Measurements from ENCODE around the gene EEFSEC. TPM values are rescaled to one million over a fixed set of nuclear protein-coding genes. Genes with fewer than 3 reads are reported as not detected.

Gene EEFSEC
- total RNA-seq, 1 donor from 2014 or later, result 8.6 TPM

- no peak for DNase-seq (ENCODE audit: low read depth)
These were observed 87.0 kb downstream of the EEFSEC start for GRCh38 chr3:128240232-128240631.

- DNase-seq (ENCODE audit: low read depth), result no peak
These were observed 88.5 kb downstream of the EEFSEC start for GRCh38 chr3:128241741-128242140.

GRCh38 chr3:128242818-128243601 lies 89.7 kb downstream of the EEFSEC start:
- no peak for DNase-seq (ENCODE audit: low read depth)

- no peak for DNase-seq (ENCODE audit: low read depth)
These were observed 90.6 kb downstream of the EEFSEC start for GRCh38 chr3:128243602-128244504.

DNA sequence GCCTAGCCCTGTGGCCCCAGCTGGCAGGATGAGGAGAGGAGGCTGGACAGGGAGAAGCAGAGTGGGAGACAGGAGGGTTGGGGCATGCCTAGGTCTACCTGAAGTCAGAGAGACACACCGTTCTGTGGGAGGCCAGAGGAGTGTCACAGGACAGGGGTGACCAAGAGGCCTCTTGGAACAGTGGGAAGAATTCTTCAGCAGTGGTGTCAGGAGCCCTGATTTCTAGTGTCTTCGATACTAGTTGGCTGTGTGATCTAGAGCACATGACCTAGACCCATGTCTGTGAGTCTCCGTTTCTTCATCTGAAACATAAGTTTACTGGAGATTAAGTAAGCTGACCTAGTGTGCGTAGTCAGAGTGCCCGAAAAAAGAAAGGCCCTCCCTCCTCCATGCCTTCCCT lies 92.2 kb downstream of the EEFSEC start:
- DNase-seq (ENCODE audit: low read depth), result no peak

- DNase-seq (ENCODE audit: low read depth), result no peak
These were observed 94.6 kb downstream of the EEFSEC start for GRCh38 chr3:128247666-128248409.

DNA sequence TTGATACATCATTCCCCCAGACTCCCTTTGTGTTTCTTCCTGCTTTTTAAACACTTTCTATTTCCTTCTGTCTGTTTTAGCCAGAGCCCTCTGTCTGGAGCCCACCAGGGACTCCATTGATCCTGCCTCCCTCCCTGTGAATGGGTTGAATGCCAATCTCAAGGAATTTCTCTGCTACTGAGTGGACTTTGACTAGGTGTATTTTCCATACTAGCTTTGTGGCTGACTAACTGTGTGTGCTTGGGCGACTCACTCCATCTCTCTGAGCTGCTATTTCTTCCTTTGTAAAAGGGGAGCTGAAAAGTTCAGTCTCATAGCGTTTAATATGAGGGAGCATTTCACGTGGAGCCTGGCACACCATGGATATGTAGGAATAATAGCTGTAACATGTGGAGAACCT lies 98.8 kb downstream of the EEFSEC start:
- DNase-seq (ENCODE audit: low read depth), result no peak

- DNase-seq (ENCODE audit: low read depth), result no peak
These were observed 99.9 kb downstream of the EEFSEC start for GRCh38 chr3:128253150-128253549.

GRCh38 chr3:128254066-128254590 lies 100.8 kb downstream of the EEFSEC start:
- DNase-seq (ENCODE audit: low read depth), result no peak

GRCh38 chr3:128254967-128255366 lies 101.7 kb downstream of the EEFSEC start:
- DNase-seq (ENCODE audit: low read depth), result no peak

DNA sequence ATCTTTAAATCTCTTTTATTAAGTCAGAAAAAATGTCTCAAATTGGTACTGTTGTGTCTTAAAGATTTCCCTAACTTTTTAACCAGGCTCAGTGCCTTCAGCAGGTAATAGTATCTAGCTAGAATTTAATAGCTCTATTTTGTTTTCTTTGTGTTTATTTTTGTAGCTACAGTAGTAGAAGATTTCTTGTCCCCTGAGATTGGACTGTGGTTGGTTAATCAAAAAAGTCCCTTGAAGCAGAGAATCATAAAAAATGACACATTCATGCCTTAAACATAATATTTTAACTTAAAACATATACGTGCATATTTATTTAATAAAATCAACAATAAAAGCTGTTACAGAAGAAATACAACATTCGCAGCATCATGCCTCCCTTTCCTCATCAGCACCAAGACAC lies 102.8 kb downstream of the EEFSEC start:
- DNase-seq (ENCODE audit: low read depth), result no peak

DNA sequence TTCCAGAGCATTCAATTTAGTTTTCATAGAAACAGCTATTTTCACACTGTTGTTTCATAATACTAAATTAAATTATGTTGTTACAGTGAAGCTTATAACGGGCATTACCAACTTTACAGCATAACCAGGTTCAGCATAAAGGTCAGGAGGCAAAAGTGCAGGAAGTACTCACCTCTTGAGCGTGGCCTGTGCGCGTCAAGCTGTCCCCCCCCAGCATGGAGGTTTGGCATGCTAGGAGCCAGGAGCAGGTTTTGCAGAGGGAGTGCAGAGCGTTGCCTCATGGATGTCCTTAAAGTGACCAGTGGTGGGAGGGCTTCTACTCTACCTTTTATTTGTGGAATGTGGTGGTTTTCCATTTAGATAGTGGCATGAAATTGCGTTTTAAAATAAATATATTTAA lies 104.4 kb downstream of the EEFSEC start:
- no peak for DNase-seq (ENCODE audit: low read depth)

DNA sequence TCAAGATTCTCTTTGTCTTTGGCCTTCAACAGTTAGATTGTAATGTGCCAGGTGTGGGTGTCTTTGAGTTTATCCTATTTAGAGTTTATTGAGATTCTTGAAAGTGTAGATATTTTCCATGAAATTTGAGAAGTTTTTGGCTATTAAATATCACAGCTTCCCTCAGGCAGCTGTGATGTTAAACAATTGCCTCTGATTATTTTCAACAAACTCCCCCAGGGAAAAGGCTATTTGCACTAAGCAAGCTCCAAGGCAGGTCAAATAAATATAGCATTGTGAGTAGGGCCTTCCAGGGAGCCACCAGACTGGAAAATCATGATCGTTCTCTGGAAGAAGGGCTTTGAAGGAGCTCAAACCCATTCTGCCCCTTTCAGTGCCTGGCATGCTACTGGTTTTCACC lies 107.0 kb downstream of the EEFSEC start:
- DNase-seq (ENCODE audit: low read depth), result no peak

GRCh38 chr3:128262457-128262856 lies 109.2 kb downstream of the EEFSEC start:
- no peak for DNase-seq (ENCODE audit: low read depth)

- DNase-seq (ENCODE audit: low read depth), result no peak
These were observed 109.8 kb downstream of the EEFSEC start for GRCh38 chr3:128263118-128263517.

DNA sequence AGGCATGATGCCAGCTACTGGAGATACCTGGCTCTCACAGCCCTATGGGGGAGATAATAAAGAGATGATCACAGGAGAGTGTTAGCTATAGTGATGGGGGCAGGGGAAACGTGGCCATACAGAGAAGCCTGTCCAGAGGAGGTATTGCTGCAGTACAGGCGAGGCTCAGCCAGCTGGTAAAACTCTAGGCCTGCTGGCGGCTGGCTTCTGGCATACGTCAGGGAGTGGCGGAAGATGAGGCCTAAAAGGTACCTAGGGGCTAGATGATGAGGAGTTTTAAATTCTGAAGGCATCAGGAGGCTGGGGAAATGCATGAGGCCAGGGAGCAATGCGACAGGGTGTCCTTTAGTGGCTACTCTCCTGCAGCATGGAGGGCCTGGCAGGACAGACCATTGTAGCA lies 110.7 kb downstream of the EEFSEC start:
- no peak for DNase-seq (ENCODE audit: low read depth)

DNA sequence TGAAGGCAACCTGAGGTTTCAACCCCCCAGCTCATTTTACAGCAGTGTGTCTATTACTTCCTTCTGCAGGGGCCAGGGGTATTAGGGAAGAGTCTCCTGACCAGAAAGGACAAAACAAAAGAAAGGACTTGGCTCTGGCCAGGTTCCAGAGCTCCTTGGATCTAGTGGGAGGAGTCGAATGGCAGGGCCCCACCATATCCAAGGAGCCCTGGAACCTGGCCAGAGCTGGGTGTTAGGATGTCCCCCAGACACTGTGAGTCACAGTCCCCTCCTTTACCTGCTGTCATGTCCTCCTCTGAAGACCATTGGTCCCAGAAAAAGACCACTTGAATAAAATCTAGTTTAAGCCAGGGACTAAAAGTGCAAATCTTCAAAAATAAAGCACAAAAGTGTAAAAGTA lies 113.2 kb downstream of the EEFSEC start:
- no peak for DNase-seq (ENCODE audit: low read depth)

- DNase-seq (ENCODE audit: low read depth), result no peak
These were observed 114.3 kb downstream of the EEFSEC start for GRCh38 chr3:128267541-128267940.

DNA sequence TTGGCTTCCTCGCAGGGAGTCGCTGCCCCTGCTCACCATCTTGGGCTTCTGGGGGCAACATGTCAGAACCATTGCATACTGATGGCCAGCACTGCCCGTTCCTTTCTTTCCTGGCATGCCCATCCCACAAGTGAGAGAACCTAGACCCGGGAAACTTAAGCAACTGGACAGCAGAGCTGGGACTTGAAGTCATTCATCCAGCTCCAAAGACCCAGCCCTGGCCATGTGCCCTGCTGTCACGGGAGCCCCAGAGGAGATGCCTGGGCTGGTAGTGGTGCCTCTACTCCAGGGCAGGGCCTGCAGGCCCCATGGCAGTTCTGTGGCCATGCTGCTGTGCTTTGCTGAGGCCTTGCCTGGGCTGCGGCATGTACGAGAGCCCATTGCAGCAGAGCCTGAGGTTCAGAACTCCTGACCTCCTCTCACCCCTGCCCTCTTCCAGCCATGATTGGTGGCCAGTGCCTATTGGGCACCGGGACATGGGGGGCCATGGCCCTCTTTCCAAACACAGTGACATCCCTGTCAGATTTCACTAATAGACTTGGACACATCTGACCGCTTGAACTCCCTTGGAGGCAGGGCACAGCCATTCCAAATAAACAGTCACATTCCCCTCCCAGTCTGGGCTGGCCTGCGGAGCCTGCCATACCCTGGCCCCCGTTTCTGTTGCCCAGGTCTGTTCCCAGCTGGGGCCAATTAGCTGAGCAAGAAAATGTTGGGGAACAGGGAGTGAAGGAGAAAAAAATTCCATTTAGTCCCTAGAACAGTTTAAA lies 115.9 kb downstream of the EEFSEC start:
- no peak for DNase-seq (ENCODE audit: low read depth)

- no peak for DNase-seq (ENCODE audit: low read depth)
These were observed 116.5 kb downstream of the EEFSEC start for GRCh38 chr3:128269796-128270195.

All from myocyte (in vitro differentiated cells).